22Rv1 (cell line): ENCODE data around the gene CNTRL.

Source experiments
- CTCF ChIP-seq: fragments of 450-650 bp; IDR thresholded peaks from 2 replicates; pipeline ENCODE4 v1.5.1; 2017; ENCODE audit warnings: mild to moderate bottlenecking
- ZFX ChIP-seq: fragments of 450-650 bp; IDR thresholded peaks from 2 replicates; pipeline ENCODE4 v1.6.1; 2017; ENCODE audit warnings: antibody characterized with exemption, borderline replicate concordance

- TF ChIP-seq CTCF (no peak), ZFX (no peak)
Measured at GRCh38 chr9:121153642-121154041, 78.9 kb downstream of the CNTRL start.
